HG03571 (cell line): Measurements from ENCODE around the gene LDLRAD3.
"Not testable (repeated sequence)": the region's sequence is repeated elsewhere in the genome, so short reads cannot be mapped to it uniquely, and the experiment has no call there.

Experiments
- ATAC-seq: cut with Tn5 transposase; IDR thresholded peaks from one replicate; pipeline ENCODE4 v1.9.1; 2021; ENCODE audit not compliant: unreplicated experiment

The LDLRAD3 gene

GRCh38 chr11:35943713-35944502 is at the start of gene LDLRAD3:
LDLRAD3 (plus strand) TSS chr11:35944062; CDS start chr11:35944099, 37 bp downstream.
- peak; percentile 73 for ATAC-seq

GRCh38 chr11:35897019-35897418 is 46.8 kb upstream of the LDLRAD3 start:
- no peak for ATAC-seq

GRCh38 chr11:35902961-35903360 is 40.9 kb upstream of the LDLRAD3 start:
- ATAC-seq: no peak

GRCh38 chr11:35905646-35906276 is 38.1 kb upstream of the LDLRAD3 start:
- no peak for ATAC-seq

GRCh38 chr11:35906277-35906661 is 37.6 kb upstream of the LDLRAD3 start:
- no peak for ATAC-seq

GRCh38 chr11:35906681-35907080 is 37.2 kb upstream of the LDLRAD3 start:
- no peak for ATAC-seq

- ATAC-seq: peak; percentile 56
Observed at GRCh38 chr11:35907648-35908431, 36.0 kb upstream of the LDLRAD3 start.

GRCh38 chr11:35908432-35908771 is 35.5 kb upstream of the LDLRAD3 start:
- not testable (repeated sequence) for ATAC-seq

- no peak for ATAC-seq
Observed at GRCh38 chr11:35909511-35910265, 34.2 kb upstream of the LDLRAD3 start.

GRCh38 chr11:35911013-35911412 is 32.8 kb upstream of the LDLRAD3 start:
- ATAC-seq: no peak

- ATAC-seq: no peak
Observed at GRCh38 chr11:35911616-35912165, 32.2 kb upstream of the LDLRAD3 start.

- ATAC-seq: not testable (repeated sequence)
Observed at GRCh38 chr11:35912436-35912835, 31.4 kb upstream of the LDLRAD3 start.

GRCh38 chr11:35912883-35913624 is 30.8 kb upstream of the LDLRAD3 start:
- ATAC-seq: no peak

- no peak for ATAC-seq
Observed at GRCh38 chr11:35914816-35915215, 29.0 kb upstream of the LDLRAD3 start.

GRCh38 chr11:35916270-35916669 is 27.6 kb upstream of the LDLRAD3 start:
- ATAC-seq: no peak

- no peak for ATAC-seq
Observed at GRCh38 chr11:35917676-35918075, 26.2 kb upstream of the LDLRAD3 start.

GRCh38 chr11:35918716-35919115 is 25.1 kb upstream of the LDLRAD3 start:
- no peak for ATAC-seq

GRCh38 chr11:35919244-35919643 is 24.6 kb upstream of the LDLRAD3 start:
- no peak for ATAC-seq

- no peak for ATAC-seq
Observed at GRCh38 chr11:35923452-35923851, 20.4 kb upstream of the LDLRAD3 start.

- ATAC-seq: no peak
Observed at GRCh38 chr11:35924811-35925210, 19.1 kb upstream of the LDLRAD3 start.
